ENCODE results near the gene TPST1.
"Not testable (repeated sequence)": the region's sequence is repeated elsewhere in the genome, so short reads cannot be mapped to it uniquely, and the experiment has no call there.

The TPST1 gene

GRCh38 chr7:66204822-66205740 lies at the start of gene TPST1:
TPST1 (plus strand) TSS chr7:66205334; CDS start chr7:66240426, 35,092 bp downstream.
- FAIRE-seq: peak; percentile 44
- peak; percentile 99 for DNase-seq (ENCODE audit: low spot score)

GRCh38 chr7:66156035-66156434 lies 49.1 kb upstream of the TPST1 start:
- FAIRE-seq; DNase-seq (ENCODE audit: low spot score): not testable (repeated sequence)

GRCh38 chr7:66157060-66157459 lies 48.1 kb upstream of the TPST1 start:
- DNase-seq (ENCODE audit: low spot score): no peak
- no peak for FAIRE-seq

- no peak for FAIRE-seq
Observed at GRCh38 chr7:66162622-66163021, 42.5 kb upstream of the TPST1 start.

GRCh38 chr7:66163186-66163610 lies 41.9 kb upstream of the TPST1 start:
- FAIRE-seq: no peak
- DNase-seq (ENCODE audit: low spot score): no peak

More at GRCh38 chr7:66162622-66163021, 42.5 kb upstream of the TPST1 start:
- DNase-seq (ENCODE audit: low spot score): no peak

GRCh38 chr7:66164356-66164755 lies 40.8 kb upstream of the TPST1 start:
- DNase-seq (ENCODE audit: low spot score): no peak
- no peak for FAIRE-seq

- FAIRE-seq (no peak), DNase-seq (ENCODE audit: low spot score) (no peak)
Observed at GRCh38 chr7:66167773-66168387, 37.3 kb upstream of the TPST1 start.

- no peak for FAIRE-seq
- DNase-seq (ENCODE audit: low spot score): no peak
Observed at GRCh38 chr7:66169616-66170015, 35.5 kb upstream of the TPST1 start.

- DNase-seq (ENCODE audit: low spot score) (no peak), FAIRE-seq (no peak)
Observed at GRCh38 chr7:66170309-66171231, 34.6 kb upstream of the TPST1 start.

- not testable (repeated sequence) for FAIRE-seq; DNase-seq (ENCODE audit: low spot score)
Observed at GRCh38 chr7:66172536-66173401, 32.4 kb upstream of the TPST1 start.

- FAIRE-seq: no peak
- DNase-seq (ENCODE audit: low spot score): no peak
Observed at GRCh38 chr7:66173856-66174255, 31.3 kb upstream of the TPST1 start.

GRCh38 chr7:66175006-66175405 lies 30.1 kb upstream of the TPST1 start:
- FAIRE-seq: not testable (repeated sequence)

GRCh38 chr7:66176914-66177313 lies 28.2 kb upstream of the TPST1 start:
- DNase-seq (ENCODE audit: low spot score) (no peak), FAIRE-seq (no peak)

More at GRCh38 chr7:66175006-66175405, 30.1 kb upstream of the TPST1 start:
- not testable (repeated sequence) for DNase-seq (ENCODE audit: low spot score)

- DNase-seq (ENCODE audit: low spot score) (no peak), FAIRE-seq (no peak)
Observed at GRCh38 chr7:66178258-66178657, 26.9 kb upstream of the TPST1 start.

GRCh38 chr7:66181329-66181728 lies 23.8 kb upstream of the TPST1 start:
- FAIRE-seq: no peak

GRCh38 chr7:66181845-66182244 lies 23.3 kb upstream of the TPST1 start:
- FAIRE-seq: no peak
- no peak for DNase-seq (ENCODE audit: low spot score)

More at GRCh38 chr7:66181329-66181728, 23.8 kb upstream of the TPST1 start:
- no peak for DNase-seq (ENCODE audit: low spot score)

- DNase-seq (ENCODE audit: low spot score) (no peak), FAIRE-seq (no peak)
Observed at GRCh38 chr7:66182920-66183319, 22.2 kb upstream of the TPST1 start.

- FAIRE-seq (no peak), DNase-seq (ENCODE audit: low spot score) (no peak)
Observed at GRCh38 chr7:66183700-66184099, 21.4 kb upstream of the TPST1 start.

GRCh38 chr7:66185680-66186187 lies 19.4 kb upstream of the TPST1 start:
- DNase-seq (ENCODE audit: low spot score) (no peak), FAIRE-seq (no peak)

- DNase-seq (ENCODE audit: low spot score) (no peak), FAIRE-seq (no peak)
Observed at GRCh38 chr7:66186991-66187390, 18.1 kb upstream of the TPST1 start.
